Epithelial cell of esophagus (primary cell): ENCODE data around the gene SLC22A16.

ENCODE experiments used
- DNase-seq: peaks from one replicate; pipeline ENCODE4 v3.0.0; 2010; ENCODE audit warnings: low read depth
- H3K4me3 ChIP-seq: 2 replicates; pipeline ENCODE4 v1.5.1; 2011; ENCODE audit warnings: mild to moderate bottlenecking, low read length, control low read depth
- TF ChIP-seq, protein P1 (sequence below): IDR thresholded peaks from 2 replicates; pipeline ENCODE4 v1.5.1; 2011; ENCODE audit warnings: low read depth, mild to moderate bottlenecking, low read length, control low read depth, inconsistent platforms; ENCODE audit not compliant: insufficient read depth; ENCODE audit errors: missing control alignments

Gene SLC22A16

DNA sequence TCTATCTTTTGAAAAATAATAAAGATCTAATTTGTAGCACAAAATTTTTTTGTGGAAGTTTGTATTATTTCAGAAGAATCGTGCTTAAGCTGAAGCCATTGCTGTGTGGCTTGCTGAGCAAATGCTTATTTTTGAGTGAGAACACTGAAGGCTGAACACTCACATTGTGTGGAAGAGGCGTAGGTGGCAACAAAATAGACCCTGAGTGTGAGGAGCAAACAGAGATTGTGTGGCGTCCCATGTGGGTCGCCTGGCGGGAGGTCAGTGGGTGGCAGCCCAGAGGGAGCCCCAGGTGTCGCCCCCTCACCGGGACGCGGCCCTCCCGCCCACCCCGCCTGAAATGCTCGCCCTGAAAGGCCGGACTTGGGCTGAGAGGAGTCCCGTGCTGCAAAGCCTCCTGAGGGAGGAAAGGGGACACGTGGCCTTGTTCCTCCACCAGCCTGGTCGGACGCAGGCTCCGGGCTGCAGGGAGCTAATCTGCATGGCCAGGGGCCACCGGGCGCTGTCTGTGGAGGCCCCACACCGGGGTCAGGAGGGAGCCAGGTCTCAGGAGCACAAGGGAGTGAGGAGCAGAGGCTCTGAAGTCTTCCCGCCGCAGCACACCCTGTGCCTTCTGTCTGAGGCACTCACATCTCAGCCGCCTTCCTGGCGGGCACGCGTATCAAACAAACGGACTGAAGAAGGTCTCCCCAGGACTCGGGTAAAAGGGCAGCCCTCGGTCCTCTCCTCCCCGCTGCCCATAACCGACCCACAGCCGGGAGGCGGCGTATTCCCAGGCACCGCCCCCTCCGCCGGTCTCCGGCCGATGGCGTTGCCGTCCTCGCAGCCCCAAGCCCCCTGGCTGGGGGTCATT lies 77.0 kb downstream of the SLC22A16 start:
- DNase-seq, result peak; percentile 6
- peak overlapping the region; percentile 39 for H3K4me3 ChIP-seq
- TF ChIP-seq, protein P1, sequence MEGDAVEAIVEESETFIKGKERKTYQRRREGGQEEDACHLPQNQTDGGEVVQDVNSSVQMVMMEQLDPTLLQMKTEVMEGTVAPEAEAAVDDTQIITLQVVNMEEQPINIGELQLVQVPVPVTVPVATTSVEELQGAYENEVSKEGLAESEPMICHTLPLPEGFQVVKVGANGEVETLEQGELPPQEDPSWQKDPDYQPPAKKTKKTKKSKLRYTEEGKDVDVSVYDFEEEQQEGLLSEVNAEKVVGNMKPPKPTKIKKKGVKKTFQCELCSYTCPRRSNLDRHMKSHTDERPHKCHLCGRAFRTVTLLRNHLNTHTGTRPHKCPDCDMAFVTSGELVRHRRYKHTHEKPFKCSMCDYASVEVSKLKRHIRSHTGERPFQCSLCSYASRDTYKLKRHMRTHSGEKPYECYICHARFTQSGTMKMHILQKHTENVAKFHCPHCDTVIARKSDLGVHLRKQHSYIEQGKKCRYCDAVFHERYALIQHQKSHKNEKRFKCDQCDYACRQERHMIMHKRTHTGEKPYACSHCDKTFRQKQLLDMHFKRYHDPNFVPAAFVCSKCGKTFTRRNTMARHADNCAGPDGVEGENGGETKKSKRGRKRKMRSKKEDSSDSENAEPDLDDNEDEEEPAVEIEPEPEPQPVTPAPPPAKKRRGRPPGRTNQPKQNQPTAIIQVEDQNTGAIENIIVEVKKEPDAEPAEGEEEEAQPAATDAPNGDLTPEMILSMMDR, result no peak

DNA sequence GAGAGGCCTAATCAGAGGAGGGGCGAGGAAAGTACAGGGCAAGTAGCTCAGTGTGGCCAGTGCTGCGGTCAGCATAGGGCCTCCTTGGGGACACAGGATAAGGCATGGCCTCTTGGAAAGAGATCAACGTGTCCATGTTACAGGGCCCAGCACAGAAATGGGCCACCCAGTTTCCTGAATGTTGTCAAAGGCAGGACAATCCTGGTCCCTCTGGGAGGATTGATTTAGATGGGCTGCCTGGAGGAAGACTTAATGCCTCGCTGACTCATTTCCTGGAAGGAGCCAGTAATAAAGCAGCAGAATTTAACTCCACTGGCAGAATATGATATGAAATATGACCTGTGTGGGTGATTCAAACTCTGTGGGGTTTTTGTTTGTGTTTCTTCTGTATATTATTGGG lies 77.6 kb downstream of the SLC22A16 start:
- H3K4me3 ChIP-seq, result no peak overlapping the region
- TF ChIP-seq, protein P1, result no peak
- peak; percentile 11 for DNase-seq

DNA sequence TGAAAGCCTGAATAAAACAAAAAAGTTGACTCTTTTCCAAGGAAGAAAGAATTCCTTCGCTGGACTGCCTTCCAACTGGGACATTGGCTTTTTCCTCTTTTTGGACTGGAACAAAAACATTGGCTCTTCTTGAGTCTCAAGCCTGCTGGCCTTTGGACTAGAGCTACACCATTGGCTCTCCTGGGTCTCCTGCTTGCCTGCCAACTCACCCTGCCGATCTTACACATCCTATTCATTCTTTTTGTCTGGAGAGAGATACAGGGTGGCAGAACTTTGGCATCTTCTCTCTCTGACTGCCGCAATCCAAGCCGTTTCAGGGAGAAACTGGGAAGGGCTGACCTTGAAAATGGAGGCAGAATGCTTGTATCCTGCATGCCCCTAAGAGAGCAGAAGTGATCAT lies 81.2 kb downstream of the SLC22A16 start:
- H3K4me3 ChIP-seq, result no peak overlapping the region
- DNase-seq, result no peak
- TF ChIP-seq, protein P1, result no peak

DNA sequence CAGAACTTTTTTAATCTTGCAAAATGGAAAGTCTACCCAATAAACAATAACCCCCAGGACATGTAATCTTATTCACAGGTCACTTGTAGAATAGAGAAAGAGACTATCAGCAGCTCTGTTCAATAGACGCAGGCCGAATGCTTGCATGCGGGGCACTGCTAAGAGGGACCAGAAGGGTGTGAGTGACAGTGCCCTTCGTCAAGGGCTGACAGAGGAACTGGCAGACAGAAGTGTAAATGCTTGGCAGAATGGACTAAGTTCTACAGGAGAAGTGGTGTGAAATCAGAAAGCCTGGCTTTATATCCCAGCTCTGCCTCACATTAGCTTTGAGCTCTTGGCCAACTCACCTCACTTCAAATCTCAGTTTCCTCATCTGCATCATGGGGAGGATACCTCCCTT lies 82.0 kb downstream of the SLC22A16 start:
- H3K4me3 ChIP-seq, result no peak overlapping the region
- no peak for DNase-seq
- TF ChIP-seq, protein P1, result no peak

DNA sequence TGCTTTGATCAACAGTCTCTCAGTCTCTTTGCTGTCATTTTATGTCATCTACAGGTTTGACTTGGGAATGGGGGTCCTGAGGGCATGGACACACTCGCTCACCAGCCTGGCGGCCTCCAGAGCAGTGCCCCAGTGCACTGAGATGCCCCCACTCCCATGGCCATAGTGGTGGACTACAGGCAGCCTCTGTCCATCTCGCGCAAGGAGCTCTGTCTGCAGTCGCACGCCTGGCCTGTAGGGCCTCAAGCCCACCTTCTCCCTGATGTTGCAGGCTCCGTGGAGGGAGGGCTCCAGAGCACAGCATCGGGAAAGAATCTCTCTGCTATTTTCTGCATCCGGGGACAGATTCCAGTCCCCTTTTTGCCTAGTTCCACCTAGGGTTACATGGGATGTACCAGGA lies 83.7 kb downstream of the SLC22A16 start:
- TF ChIP-seq, protein P1, result no peak
- no peak overlapping the region for H3K4me3 ChIP-seq
- no peak for DNase-seq

DNA sequence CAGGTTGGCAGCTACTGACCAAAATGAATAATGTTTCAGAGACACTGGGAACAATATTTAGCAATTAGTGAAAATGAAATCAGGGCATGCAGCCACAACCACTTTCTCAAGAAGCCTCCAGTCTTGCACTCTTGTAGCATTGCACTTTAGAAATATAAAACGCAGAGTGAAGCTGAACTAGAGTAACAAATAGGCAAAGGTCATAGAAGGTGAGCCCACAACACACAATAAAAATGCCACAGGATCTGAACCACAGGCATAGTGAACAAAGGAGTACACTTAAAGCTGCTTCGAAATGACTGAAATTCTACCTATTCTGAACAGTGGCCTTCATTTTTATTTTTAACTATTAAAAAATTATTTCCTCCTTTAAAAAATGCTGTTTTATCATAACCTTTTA lies 86.0 kb downstream of the SLC22A16 start:
- TF ChIP-seq, protein P1, result no peak
- no peak for DNase-seq

More for the DNA sequence above, 86.0 kb downstream of the SLC22A16 start:
- no peak overlapping the region for H3K4me3 ChIP-seq
